ENCODE data around the gene STMN3.
"Not testable (repeated sequence)": the region's sequence is repeated elsewhere in the genome, so short reads cannot be mapped to it uniquely, and the experiment has no call there.

The STMN3 gene

DNA sequence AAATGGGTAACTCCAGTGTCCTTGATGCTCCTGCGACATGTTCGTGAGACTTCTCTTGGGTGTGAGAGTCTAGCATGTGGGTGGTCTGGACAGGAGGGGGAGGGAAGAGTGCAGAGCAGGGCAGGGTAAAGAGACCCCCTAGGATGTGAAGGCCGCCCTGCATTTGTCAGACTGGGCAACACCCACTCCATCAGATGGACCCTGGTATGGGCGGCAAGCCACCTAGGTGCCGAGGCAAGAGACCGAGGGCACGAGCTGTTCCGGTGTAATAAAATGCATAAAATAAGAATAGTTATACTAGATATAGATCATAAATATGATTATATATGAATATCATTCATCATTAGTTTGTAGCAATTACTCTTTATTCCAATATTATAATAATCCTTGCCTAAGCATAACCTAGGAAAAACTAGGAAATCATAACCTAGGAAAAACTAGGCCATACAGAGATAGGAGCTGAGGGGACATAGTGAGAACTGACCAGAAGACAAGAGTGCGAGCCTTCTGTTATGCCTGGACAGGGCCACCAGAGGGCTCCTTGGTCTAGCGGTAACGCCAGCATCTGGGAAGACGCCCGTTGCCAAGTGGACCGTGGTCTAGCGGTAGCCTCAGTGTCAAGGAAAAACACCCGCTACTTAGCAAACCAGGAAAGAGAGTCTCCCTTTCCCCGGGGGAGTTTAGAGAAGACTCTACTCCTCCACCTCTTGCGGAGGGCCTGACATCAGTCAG is 39.2 kb downstream of the STMN3 start:
- H3K4me3 ChIP-seq (ENCODE audit: low read length); H3K4me1 ChIP-seq (ENCODE audit: control insufficient read depth, insufficient read depth, low read length); H3K9ac ChIP-seq (ENCODE audit: low read length); H3K27ac ChIP-seq (ENCODE audit: low read depth, low read length); H3K27me3 ChIP-seq (ENCODE audit: control insufficient read depth, insufficient read depth, low read length): not testable (repeated sequence)
- peaks cover 13% of the 10 kb centered on the region for H3K36me3 ChIP-seq (ENCODE audit: control insufficient read depth, insufficient read depth, low read length)

DNA sequence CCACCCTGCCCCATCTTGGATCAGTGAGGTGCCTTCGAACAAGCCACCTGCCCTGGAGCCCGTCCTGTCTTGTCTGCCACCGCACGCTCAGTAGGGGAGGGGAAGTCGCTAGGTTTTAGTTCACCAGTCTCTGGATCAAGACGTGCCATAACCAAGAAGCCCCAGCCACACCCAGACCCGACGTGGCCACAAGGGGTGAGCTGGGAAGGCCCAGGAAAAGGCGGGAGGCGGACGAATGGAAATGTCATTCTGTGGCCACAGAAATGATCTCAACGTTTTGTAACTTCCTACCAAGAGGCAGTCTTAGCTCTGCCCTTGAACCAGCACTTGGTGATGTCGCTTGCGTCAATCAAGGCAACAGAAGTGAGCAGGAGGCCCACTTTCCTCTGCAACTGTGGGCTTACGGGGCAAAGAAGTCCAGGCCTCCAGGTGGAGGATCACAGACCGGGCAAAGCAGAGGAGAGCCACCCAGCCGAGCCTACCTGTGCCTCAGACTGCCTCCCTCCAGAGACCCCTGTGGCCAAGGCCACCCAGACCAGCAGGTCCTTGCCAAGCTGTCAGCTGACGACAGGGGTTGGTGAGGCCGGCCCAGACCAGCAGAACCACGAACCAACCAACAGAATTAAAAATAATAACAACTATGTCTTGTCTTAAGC is 40.8 kb downstream of the STMN3 start:
- Histone ChIP-seq H3K27me3 (ENCODE audit: control insufficient read depth, insufficient read depth, low read length) (no peaks in the 10 kb centered on the region), H3K27ac (ENCODE audit: low read depth, low read length) (no peak overlapping the region), H3K4me1 (ENCODE audit: control insufficient read depth, insufficient read depth, low read length) (no peaks in the 10 kb centered on the region), H3K36me3 (ENCODE audit: control insufficient read depth, insufficient read depth, low read length) (peaks cover 4% of the 10 kb centered on the region), H3K9ac (ENCODE audit: low read length) (no peak overlapping the region), H3K4me3 (ENCODE audit: low read length) (no peak overlapping the region)

DNA sequence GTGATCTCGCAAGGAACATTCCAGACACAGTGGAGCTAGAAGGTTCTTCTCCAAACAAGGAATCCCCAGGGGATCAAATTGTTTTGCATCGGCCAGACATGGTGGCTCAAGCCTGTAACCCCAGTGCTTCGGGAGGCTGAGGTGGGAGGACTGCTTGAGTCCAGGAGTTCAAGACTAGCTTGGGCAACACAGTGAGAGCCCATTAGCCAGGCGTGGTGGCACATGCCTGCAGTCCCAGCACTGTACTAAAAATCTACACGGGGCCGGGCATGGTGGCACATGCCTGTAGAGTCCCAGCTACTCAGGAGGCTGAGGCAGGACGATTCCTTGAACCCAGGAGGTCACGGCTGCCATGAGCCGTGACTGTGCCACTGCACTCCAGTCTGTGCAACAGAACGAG is 41.6 kb downstream of the STMN3 start:
- no peaks in the 10 kb centered on the region for H3K4me1 ChIP-seq (ENCODE audit: control insufficient read depth, insufficient read depth, low read length)
- H3K9ac ChIP-seq (ENCODE audit: low read length), result no peak overlapping the region
- H3K27ac ChIP-seq (ENCODE audit: low read depth, low read length), result no peak overlapping the region
- no peak overlapping the region for H3K4me3 ChIP-seq (ENCODE audit: low read length)
- no peaks in the 10 kb centered on the region for H3K36me3 ChIP-seq (ENCODE audit: control insufficient read depth, insufficient read depth, low read length)
- H3K27me3 ChIP-seq (ENCODE audit: control insufficient read depth, insufficient read depth, low read length), result no peaks in the 10 kb centered on the region

DNA sequence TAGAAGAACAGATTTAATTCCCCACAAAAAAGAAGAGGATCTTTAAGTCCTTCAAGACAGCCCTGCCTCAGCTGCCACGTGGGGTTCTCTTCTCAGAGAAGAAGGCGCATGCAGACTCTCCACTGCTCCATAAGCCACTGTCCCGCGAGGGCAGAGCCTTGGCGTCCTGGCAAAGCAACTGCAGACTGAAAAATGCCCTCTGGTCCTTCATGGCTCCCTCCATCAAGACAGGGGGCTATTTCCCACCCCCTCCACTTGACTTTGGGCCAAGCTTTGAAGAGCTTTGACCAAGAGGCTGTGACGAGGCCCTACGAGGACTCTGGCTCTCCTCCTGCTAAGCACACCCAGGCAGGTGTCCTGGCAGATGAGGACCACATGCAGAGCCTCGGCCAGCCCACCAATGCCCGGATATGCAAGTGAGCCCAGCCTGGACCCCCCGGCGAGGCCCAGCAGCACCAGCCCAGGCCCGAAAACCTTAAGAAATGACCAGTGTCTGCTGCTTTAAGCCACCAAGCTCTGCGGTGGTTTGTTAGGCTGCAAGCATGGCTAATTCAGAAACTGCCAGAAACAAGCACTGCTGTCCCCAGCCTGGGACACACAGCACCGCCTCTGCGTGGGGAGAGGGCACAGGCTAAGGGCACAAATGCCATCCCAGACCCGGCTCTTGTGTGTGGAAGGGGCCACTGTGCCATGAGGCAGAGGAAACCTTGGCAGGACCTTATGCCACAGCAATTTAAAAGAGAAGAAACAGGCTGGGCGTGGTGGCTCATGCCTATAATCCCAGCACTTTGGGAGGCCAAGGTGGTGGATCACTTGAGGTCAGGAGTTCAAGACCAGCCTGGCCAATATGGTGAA is 42.4 kb downstream of the STMN3 start:
- Histone ChIP-seq H3K27ac (ENCODE audit: low read depth, low read length) (no peak overlapping the region), H3K4me3 (ENCODE audit: low read length) (no peak overlapping the region), H3K9ac (ENCODE audit: low read length) (no peak overlapping the region), H3K36me3 (ENCODE audit: control insufficient read depth, insufficient read depth, low read length) (no peaks in the 10 kb centered on the region), H3K27me3 (ENCODE audit: control insufficient read depth, insufficient read depth, low read length) (no peaks in the 10 kb centered on the region), H3K4me1 (ENCODE audit: control insufficient read depth, insufficient read depth, low read length) (no peaks in the 10 kb centered on the region)

DNA sequence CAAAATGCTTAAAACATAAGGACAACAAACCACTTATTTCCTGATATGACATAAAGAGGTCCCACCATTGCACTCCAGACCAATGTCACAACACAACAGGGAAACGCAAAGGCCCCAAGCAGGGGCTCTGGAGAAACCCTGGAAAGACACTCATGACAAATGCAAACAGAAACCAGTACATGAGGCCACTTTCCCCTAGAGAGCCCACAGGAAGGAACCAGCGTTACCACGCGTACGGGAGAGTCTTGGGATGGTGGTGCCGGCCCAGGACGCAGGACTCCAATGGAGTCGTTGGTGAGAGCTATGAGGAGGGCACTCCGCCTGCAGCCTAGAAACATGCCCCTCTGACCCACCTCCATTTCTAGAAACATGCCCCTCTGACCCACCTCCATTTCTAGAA is 46.5 kb downstream of the STMN3 start:
- Histone ChIP-seq H3K4me1 (ENCODE audit: control insufficient read depth, insufficient read depth, low read length) (no peaks in the 10 kb centered on the region), H3K27ac (ENCODE audit: low read depth, low read length) (no peak overlapping the region), H3K36me3 (ENCODE audit: control insufficient read depth, insufficient read depth, low read length) (peaks cover 10% of the 10 kb centered on the region), H3K27me3 (ENCODE audit: control insufficient read depth, insufficient read depth, low read length) (no peaks in the 10 kb centered on the region), H3K4me3 (ENCODE audit: low read length) (no peak overlapping the region), H3K9ac (ENCODE audit: low read length) (no peak overlapping the region)

DNA sequence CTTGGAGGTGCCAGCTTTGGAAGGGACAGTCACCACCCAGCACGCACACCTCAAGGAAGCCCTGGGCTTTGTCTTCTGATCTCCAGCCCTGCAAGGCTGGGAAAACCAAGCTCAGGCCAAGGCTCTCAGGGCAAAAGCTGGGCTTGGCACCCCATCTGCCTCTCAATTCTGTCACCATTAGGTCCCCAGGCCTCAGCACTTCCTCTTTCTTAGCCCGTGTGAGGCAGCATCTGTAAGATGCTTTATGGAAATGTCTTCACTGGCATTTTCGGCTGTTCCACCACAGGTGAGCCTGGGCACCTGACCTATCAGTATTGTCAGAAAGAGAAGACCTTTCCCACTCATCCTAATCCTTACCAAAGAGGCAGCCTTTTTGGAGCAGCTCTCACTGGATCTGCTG is 50.9 kb downstream of the STMN3 start:
- H3K9ac ChIP-seq (ENCODE audit: low read length), result no peak overlapping the region
- no peaks in the 10 kb centered on the region for H3K4me1 ChIP-seq (ENCODE audit: control insufficient read depth, insufficient read depth, low read length)
- H3K4me3 ChIP-seq (ENCODE audit: low read length), result no peak overlapping the region
- peaks cover 20% of the 10 kb centered on the region for H3K36me3 ChIP-seq (ENCODE audit: control insufficient read depth, insufficient read depth, low read length)
- no peak overlapping the region for H3K27ac ChIP-seq (ENCODE audit: low read depth, low read length)
- no peaks in the 10 kb centered on the region for H3K27me3 ChIP-seq (ENCODE audit: control insufficient read depth, insufficient read depth, low read length)

DNA sequence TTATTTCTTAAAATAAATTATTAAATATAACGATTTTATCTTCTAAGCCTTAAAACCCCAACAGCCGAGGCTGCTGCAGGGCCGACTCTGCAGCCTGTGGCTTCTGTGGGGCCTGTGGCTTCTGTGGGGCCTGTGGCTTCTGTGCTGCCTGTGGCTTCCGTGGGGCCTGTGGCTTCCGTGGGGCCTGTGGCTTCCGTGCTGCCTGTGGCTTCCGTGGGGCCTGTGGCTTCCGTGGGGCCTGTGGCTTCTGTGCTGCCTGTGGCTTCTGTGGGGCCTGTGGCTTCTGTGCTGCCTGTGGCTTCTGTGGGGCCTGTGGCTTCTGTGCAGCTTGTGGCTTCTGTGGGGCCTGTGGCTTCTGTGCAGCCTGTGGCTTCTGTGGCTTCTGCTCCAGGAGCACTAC is 51.5 kb downstream of the STMN3 start:
- not testable (repeated sequence) for H3K27me3 ChIP-seq (ENCODE audit: control insufficient read depth, insufficient read depth, low read length); H3K27ac ChIP-seq (ENCODE audit: low read depth, low read length); H3K4me3 ChIP-seq (ENCODE audit: low read length); H3K9ac ChIP-seq (ENCODE audit: low read length); H3K4me1 ChIP-seq (ENCODE audit: control insufficient read depth, insufficient read depth, low read length)
- H3K36me3 ChIP-seq (ENCODE audit: control insufficient read depth, insufficient read depth, low read length), result peaks cover 20% of the 10 kb centered on the region

DNA sequence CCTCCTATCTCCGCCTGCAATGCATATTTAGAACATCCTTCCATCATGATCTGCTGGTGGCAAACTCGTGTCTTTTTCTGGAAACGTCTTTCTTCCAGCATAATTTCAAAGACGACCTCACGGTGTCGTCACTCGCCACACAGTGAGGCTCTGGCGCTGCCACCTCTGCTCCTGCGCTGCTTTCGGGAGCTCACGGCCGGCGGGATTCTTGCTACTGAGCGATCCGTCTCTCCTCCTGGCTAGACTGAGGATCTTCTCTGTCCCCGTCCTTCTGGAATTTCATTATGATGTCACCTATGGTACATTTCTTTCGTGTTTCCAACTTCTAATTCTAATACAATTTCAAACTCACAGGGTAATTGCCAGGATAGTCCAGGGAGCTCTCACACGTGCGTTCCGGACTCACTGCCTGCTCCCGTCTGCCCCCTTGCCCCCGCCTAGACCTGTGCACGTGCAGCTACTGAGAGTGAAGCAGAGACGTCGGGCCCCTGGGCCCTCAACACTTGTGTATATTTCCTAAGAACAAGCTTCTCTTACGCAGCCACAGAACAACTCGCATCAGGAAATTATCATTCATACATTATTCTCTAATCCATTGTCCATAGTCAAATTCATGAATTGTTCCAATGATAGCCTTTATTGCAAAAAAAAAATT is 53.7 kb downstream of the STMN3 start:
- H3K36me3 ChIP-seq (ENCODE audit: control insufficient read depth, insufficient read depth, low read length), result peaks cover 28% of the 10 kb centered on the region
- H3K4me1 ChIP-seq (ENCODE audit: control insufficient read depth, insufficient read depth, low read length), result no peaks in the 10 kb centered on the region
- H3K4me3 ChIP-seq (ENCODE audit: low read length), result no peak overlapping the region
- no peak overlapping the region for H3K27ac ChIP-seq (ENCODE audit: low read depth, low read length)
- H3K27me3 ChIP-seq (ENCODE audit: control insufficient read depth, insufficient read depth, low read length), result no peaks in the 10 kb centered on the region
- H3K9ac ChIP-seq (ENCODE audit: low read length), result no peak overlapping the region

DNA sequence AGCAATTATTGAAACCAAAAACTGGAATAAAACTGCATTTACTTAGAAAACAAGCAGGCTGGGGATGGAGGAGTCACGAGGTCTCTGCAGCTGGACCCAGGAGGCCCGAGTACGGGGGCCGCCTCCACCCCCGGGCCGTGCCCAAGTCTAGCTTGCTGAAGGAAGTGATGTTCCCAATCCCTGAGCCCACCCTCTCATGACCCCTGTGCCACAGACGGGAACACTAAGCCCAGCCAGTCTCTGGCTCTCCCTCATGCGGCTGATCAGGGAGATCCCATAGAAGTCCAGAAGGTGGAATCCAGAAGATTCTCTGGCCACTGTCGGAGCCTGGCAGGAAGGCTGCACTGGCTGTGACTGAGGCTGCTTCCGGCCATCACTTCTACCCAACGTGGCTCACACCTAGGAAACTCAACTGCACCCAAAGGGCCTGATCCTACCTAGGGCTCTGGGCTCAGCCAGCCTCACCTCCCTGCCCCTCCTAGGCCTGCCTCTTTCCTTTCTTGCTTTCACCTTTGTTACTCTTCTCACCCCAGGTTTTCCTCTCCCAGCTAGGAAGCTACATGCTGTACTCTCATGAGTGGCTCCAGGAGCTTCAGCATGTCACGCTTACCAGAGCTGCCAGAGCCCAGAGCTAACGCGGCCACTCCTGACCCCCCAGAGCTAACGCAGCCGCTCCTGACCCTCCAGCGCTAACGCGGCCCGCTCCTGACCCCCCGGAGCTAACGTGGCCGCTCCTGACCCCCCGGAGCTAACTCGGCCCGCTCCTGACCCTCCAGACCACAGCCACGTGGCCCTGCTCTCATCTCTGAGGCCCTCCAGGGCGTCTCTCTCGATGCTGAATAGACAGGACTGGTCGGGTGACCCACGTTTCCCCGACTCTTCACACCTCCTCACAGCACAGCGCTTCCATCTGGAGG is 54.5 kb downstream of the STMN3 start:
- Histone ChIP-seq H3K9ac (ENCODE audit: low read length) (no peak overlapping the region), H3K27me3 (ENCODE audit: control insufficient read depth, insufficient read depth, low read length) (no peaks in the 10 kb centered on the region), H3K27ac (ENCODE audit: low read depth, low read length) (no peak overlapping the region), H3K4me3 (ENCODE audit: low read length) (no peak overlapping the region), H3K36me3 (ENCODE audit: control insufficient read depth, insufficient read depth, low read length) (peaks cover 28% of the 10 kb centered on the region), H3K4me1 (ENCODE audit: control insufficient read depth, insufficient read depth, low read length) (no peaks in the 10 kb centered on the region)

DNA sequence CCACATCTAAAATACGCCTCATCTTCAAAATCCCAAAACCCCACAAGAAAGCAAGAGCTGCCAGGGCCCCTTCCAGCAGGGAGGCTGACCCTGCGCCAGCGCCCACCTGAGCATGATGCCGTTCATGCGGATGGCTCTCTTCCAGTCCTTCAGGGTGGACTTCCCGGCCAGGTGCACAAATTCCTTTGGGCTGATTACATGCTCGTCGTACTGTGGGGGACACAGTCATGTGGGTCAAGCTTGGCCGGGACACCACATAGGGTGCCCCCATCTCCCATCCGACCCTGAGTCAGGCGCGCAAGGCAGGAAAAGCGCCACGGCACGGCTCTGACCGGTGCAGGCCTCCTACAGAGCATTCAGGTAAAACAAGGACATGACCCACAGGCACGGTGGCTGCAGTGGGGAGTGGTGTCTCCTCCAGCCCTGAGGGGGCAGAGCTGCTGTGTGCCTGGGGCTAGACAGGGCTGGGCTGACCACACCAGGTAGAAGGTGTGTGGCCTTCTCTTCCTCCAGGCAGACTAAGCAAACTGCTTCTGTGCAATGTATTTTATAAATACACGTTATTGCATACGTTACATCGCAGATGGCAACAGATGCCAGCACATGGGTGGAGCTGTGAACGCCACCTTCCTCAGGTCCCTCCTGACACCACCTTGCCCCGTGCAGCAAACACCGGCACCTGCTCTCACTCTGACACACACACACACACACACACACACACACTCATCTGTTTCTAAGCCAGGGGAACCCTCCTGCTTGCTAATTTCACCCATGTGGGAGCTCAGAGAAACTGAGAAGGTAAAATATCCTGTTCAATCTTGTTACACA is 55.4 kb downstream of the STMN3 start:
- Histone ChIP-seq H3K9ac (ENCODE audit: low read length) (no peak overlapping the region), H3K27me3 (ENCODE audit: control insufficient read depth, insufficient read depth, low read length) (no peaks in the 10 kb centered on the region), H3K27ac (ENCODE audit: low read depth, low read length) (no peak overlapping the region), H3K4me3 (ENCODE audit: low read length) (no peak overlapping the region), H3K36me3 (ENCODE audit: control insufficient read depth, insufficient read depth, low read length) (peaks cover 30% of the 10 kb centered on the region), H3K4me1 (ENCODE audit: control insufficient read depth, insufficient read depth, low read length) (no peaks in the 10 kb centered on the region)

DNA sequence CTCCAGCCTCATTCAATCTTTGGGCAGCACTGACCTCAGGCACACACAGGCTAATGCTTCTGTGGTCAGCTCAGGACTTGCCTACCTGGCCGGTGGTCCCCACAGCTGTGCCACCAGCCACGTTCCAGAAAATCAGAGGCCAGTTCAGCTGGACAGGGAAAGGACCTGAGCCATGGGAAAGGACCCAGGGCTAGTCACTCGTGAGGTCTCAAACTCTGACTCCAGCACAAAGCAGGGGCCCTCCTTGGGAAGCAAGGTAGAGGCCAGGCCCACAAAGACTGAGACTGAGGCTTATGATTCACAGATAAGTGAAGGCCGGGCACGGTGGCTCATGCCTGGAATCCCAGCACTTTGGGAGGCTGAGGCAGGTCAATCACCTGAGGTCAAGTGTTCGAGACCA is 56.8 kb downstream of the STMN3 start:
- Histone ChIP-seq H3K4me3 (ENCODE audit: low read length) (no peak overlapping the region), H3K9ac (ENCODE audit: low read length) (no peak overlapping the region), H3K36me3 (ENCODE audit: control insufficient read depth, insufficient read depth, low read length) (peaks cover 27% of the 10 kb centered on the region), H3K27ac (ENCODE audit: low read depth, low read length) (no peak overlapping the region), H3K4me1 (ENCODE audit: control insufficient read depth, insufficient read depth, low read length) (no peaks in the 10 kb centered on the region), H3K27me3 (ENCODE audit: control insufficient read depth, insufficient read depth, low read length) (no peaks in the 10 kb centered on the region)
